OCI-LY7 (cell line): ENCODE data around the gene ARVCF.

ENCODE experiments used
- EZH2phosphoT487 ChIP-seq: fragments of 200-600 bp; sonication (generic); IDR thresholded peaks from 2 replicates; pipeline ENCODE4 v1.6.1; 2018; ENCODE audit warnings: low read depth, borderline replicate concordance, mild to moderate bottlenecking, mixed run types, antibody characterized with exemption, low read length, moderate library complexity, mixed read lengths
- TF ChIP-seq, protein P1 (sequence below): fragments of 200-600 bp; sonication (generic); conservative IDR thresholded peaks from 2 replicates; pipeline ENCODE4 v1.5.1; 2014; ENCODE audit warnings: mild to moderate bottlenecking, antibody characterized with exemption, low read length, moderate library complexity, mixed read lengths

DNA sequence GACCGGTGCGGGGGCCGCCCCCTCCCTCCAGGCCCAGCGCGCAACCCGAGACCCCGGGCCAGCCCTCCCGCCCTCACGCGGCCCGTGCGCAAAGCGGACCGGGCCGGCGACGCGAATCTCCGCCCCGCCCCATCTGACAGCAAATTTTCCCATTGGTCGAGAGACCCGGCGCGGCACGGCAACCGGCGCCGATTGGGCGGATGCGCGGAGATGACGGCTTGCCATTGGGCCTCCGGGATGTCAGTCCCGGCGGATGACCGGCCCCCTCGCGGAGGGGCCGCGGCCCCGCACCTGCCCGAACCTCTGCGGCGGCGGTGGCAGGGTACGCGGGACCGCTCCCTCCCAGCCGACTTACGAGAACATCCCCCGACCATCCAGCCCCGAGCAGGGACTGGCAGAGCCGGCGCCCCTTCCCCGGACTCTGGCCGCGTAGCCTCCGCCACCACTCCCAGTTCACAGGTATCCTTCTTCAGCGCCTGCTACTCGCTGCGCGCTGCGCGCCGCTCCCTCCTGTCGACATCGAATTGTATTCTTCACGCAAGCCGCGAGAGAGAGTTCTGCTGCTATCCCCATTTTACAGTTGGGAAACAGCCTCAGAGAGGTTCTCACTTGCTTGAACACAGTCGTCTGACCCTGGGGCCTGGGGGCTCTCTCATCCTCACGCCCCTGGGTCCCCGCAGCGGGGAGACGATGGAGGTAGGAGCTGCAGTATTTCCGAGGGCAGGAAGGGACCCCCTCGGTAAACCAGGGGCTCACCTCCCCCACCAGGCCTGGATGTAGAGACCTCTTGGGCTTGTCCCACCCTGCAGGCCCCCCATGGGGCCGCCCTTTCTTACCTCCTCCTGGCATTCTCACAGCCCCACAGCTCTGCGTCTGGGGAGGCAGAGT, at the start of gene ARVCF:
- no peak for TF ChIP-seq EZH2phosphoT487
- TF ChIP-seq, protein P1, sequence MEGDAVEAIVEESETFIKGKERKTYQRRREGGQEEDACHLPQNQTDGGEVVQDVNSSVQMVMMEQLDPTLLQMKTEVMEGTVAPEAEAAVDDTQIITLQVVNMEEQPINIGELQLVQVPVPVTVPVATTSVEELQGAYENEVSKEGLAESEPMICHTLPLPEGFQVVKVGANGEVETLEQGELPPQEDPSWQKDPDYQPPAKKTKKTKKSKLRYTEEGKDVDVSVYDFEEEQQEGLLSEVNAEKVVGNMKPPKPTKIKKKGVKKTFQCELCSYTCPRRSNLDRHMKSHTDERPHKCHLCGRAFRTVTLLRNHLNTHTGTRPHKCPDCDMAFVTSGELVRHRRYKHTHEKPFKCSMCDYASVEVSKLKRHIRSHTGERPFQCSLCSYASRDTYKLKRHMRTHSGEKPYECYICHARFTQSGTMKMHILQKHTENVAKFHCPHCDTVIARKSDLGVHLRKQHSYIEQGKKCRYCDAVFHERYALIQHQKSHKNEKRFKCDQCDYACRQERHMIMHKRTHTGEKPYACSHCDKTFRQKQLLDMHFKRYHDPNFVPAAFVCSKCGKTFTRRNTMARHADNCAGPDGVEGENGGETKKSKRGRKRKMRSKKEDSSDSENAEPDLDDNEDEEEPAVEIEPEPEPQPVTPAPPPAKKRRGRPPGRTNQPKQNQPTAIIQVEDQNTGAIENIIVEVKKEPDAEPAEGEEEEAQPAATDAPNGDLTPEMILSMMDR, result 0 out of 2 replicates have a peak, but pooled peaks have one; percentile 12
